Thoracic aorta (tissue), 2 donors: ENCODE results near the gene RND2. TPM values are rescaled to one million over a fixed set of nuclear protein-coding genes. Genes with fewer than 3 reads are reported as not detected.
"Not testable (repeated sequence)": the region's sequence is repeated elsewhere in the genome, so short reads cannot be mapped to it uniquely, and the experiment has no call there.

Source experiments
- ATAC-seq: fragments of 150-250 bp; one replicate; pipeline ENCODE4 v1.8.0; 2017; ENCODE audit warnings: low read depth; ENCODE audit not compliant: insufficient number of reproducible peaks, low FRiP score
- DNase-seq: peaks from one replicate; pipeline ENCODE4 v3.0.0-alpha.2; 2020; ENCODE audit warnings: low spot score
- H3K27ac ChIP-seq, 2 donors: fragments of 200-600 bp; sonication (generic); 1 replicate in 1 of 2; 2 replicates in 1 of 2; pipeline ENCODE4 v1.5.1; 2016; ENCODE audit warnings: mild to moderate bottlenecking in 2 of 2, moderate library complexity in 2 of 2
- H3K27me3 ChIP-seq: fragments of 200-600 bp; sonication (generic); replicated peaks from 2 replicates; pipeline ENCODE4 v1.6.0; 2016; ENCODE audit warnings: mild to moderate bottlenecking; ENCODE audit not compliant: insufficient read depth
- H3K36me3 ChIP-seq: fragments of 200-600 bp; sonication (generic); one replicate; pipeline ENCODE4 v1.5.1; 2016
- H3K4me1 ChIP-seq, 2 donors: fragments of 200-600 bp; sonication (generic); 1 replicate in 1 of 2; 2 replicates in 1 of 2; pipeline versions ENCODE4 v1.5.1 to v1.6.0; 2016; ENCODE audit warnings: low read depth in 2 of 2, mild to moderate bottlenecking in 1 of 2; ENCODE audit not compliant: control insufficient read depth in 1 of 2
- H3K4me3 ChIP-seq: fragments of 200-600 bp; sonication (generic); 2 replicates; pipeline ENCODE4 v1.5.1; 2016; ENCODE audit warnings: mild to moderate bottlenecking
- H3K9me3 ChIP-seq: fragments of 200-600 bp; sonication (generic); 2 replicates; pipeline ENCODE4 v1.5.1; 2016
- total RNA-seq, 2 donors: library from RNA; depleted of rRNA; stranded (reverse); fragments of >200 nt; gene quantifications; one replicate each; pipeline versions ENCODE4 v1.1.0 to v1.2.3, GENCODE V29; 2016
- TF ChIP-seq, protein P1 (sequence below): fragments of 200-600 bp; sonication (generic); IDR thresholded peaks from one replicate; pipeline ENCODE4 v1.5.1; 2019; ENCODE audit warnings: antibody characterized with exemption

RND2 gene
- total RNA-seq, 2 donors from 2014 or later, result 0.81 to 2.4 TPM

DNA sequence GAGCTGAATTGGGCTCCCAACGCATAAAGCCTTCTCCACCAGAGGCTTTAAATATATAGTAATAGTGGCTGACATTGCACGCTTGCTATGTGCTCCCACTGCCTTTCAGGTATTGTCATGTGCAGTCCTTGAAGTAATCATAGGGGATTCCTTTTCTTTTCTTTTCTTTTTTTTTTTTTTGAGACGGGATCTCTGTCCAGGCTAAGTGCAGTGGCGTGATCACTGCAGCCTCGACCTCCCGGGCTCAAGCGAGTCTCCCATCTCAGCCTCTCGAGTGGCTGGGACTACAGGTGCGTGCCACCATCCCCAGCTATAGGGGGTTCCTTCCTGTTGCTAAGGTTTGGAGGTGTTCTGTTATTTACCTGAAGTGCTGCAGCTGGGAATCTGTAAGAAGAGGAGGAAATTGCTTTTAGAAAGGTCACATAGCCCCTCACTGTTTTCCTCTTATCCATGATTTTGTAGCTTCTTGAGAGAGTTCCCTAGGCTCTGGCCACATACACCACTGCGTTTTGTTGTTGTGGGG lies 26.0 kb upstream of the RND2 start:
- no peak for DNase-seq
- H3K27ac ChIP-seq, result peak overlapping the region; percentile 91 to 94
- peaks cover 27% of the 10 kb centered on the region for H3K36me3 ChIP-seq
- H3K4me3 ChIP-seq, result peak overlapping the region; percentile 90
- ATAC-seq, result no peak
- H3K9me3 ChIP-seq, result no peaks in the 10 kb centered on the region
- no peaks in the 10 kb centered on the region for H3K27me3 ChIP-seq
- H3K4me1 ChIP-seq, result peaks cover 14 to 26% of the 10 kb centered on the region in 2 donors
- TF ChIP-seq, protein P1, sequence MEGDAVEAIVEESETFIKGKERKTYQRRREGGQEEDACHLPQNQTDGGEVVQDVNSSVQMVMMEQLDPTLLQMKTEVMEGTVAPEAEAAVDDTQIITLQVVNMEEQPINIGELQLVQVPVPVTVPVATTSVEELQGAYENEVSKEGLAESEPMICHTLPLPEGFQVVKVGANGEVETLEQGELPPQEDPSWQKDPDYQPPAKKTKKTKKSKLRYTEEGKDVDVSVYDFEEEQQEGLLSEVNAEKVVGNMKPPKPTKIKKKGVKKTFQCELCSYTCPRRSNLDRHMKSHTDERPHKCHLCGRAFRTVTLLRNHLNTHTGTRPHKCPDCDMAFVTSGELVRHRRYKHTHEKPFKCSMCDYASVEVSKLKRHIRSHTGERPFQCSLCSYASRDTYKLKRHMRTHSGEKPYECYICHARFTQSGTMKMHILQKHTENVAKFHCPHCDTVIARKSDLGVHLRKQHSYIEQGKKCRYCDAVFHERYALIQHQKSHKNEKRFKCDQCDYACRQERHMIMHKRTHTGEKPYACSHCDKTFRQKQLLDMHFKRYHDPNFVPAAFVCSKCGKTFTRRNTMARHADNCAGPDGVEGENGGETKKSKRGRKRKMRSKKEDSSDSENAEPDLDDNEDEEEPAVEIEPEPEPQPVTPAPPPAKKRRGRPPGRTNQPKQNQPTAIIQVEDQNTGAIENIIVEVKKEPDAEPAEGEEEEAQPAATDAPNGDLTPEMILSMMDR, result no peak

DNA sequence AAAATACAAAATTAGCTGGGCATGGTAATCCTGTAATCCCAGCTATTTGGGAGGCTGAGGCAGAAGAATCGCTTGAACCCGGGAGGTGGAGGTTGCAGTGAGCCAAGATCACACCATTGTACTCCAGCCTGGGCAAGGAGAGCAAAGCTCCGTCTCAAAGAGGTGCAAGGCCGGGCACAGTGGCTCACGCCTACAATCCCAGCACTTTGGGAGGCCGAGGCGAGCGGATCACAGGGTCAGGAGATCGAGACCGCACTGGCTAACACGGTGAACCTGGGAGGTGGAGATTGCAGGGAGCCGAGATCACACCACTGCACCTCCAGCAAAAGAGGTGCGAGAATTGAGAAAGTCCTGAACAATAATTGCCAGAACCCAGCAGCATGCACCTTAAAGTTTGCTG lies 24.1 kb upstream of the RND2 start:
- H3K9me3 ChIP-seq, H3K4me3 ChIP-seq, H3K27me3 ChIP-seq, H3K27ac ChIP-seq, DNase-seq, ATAC-seq: not testable (repeated sequence)
- peaks cover 14 to 26% of the 10 kb centered on the region in 2 donors for H3K4me1 ChIP-seq
- H3K36me3 ChIP-seq, result peaks cover 27% of the 10 kb centered on the region

DNA sequence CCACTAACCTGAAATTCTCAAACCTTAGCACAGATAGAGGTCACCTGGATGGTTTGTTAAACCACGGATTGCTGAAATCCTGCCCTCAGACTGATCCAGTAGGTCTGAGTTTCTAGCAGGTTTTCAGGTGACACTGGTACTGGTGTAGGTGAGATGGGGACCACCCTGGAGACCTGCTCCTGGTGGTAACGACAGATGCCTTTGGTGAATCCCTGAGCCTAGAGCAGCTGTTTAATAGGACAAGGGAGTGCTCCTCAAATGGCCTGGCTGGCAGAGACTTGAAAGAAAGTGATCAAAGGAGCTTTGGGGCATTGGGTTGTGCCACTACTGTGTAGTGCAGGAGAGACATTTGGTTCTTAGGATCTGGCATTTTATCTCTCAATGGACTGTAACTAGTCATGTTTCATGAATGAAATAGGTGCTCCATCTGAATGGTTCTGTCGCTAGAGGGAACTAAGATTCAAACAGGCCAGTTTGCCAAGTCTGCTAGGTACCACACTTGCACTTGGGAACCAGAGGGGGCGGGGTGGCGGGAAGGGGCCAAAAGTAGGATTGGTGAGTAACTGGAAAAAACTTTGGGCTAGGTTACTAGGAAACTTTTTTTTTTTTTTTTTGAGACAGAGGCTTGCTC lies 21.4 kb upstream of the RND2 start:
- DNase-seq (no peak), ATAC-seq (no peak)
- TF ChIP-seq, protein P1, result no peak
- Histone ChIP-seq H3K4me3 (no peak overlapping the region), H3K27ac (peak overlapping the region in 1 of 2 donors; percentile 23), H3K9me3 (no peaks in the 10 kb centered on the region), H3K27me3 (no peaks in the 10 kb centered on the region), H3K36me3 (peaks cover 27% of the 10 kb centered on the region), H3K4me1 (peaks cover 9 to 28% of the 10 kb centered on the region in 2 donors)

DNA sequence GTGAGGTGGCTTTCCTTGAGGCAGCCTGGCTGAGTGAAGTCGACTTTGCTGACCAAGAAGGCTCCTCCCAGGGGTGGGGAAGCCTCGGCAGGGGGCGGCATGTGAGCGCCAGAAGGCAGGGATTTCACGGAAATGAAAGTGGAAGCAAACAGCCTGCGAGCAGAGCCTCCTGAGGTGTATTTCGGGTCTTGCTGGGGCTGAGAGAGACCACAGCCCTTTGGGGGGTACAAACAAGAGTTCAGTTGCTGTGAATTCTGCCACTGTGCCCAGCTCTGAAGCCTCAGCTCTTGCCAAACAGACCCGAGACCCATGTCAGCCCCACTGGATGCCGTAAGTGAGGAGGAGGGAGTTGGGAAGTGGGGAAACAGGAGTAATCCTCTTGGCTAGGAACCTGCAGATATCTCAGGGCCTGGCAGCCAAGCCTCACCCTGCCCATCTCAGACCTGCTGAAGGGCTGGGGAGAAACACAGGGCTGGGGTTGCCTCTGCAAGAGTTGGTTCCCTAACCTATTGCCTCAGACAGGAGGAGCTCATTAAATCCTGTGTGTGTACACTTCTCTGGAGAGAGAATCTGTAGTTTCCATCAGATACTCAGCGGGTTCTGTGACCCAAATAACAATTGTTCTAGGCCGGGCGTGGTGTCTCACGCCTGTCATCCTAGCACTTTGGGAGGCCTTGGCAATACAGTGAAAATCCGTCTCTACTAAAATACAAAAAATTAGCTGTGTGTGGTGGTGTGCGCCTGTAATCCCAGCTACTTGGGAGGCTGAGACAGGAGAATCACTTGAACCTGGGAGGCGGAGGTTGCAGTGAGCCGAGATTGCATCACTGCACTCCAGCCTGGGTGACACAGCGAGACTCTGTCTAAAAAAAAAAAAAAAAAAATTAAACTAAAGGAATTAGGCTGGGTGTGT lies 18.1 kb upstream of the RND2 start, which contains the start of gene IFI35:
Gene IFI35 (plus strand): TSS at position 146 of the 913 bp plus-strand sequence. CDS start 164 bp downstream, at position 310.
- DNase-seq, result no peak
- TF ChIP-seq, protein P1, result peak; percentile 18
- peak within 1 kb of the TSS; percentile 93 for H3K4me3 ChIP-seq
- no peaks in the 10 kb centered on the region for H3K9me3 ChIP-seq
- no peaks in the 10 kb centered on the region for H3K27me3 ChIP-seq
- no peak for ATAC-seq
- peak within 1 kb of the TSS; percentile 85 to 89 for H3K27ac ChIP-seq
- peaks cover 11% of the 10 kb centered on the region for H3K36me3 ChIP-seq
- peaks cover 0 to 14% of the 10 kb centered on the region in 2 donors for H3K4me1 ChIP-seq

DNA sequence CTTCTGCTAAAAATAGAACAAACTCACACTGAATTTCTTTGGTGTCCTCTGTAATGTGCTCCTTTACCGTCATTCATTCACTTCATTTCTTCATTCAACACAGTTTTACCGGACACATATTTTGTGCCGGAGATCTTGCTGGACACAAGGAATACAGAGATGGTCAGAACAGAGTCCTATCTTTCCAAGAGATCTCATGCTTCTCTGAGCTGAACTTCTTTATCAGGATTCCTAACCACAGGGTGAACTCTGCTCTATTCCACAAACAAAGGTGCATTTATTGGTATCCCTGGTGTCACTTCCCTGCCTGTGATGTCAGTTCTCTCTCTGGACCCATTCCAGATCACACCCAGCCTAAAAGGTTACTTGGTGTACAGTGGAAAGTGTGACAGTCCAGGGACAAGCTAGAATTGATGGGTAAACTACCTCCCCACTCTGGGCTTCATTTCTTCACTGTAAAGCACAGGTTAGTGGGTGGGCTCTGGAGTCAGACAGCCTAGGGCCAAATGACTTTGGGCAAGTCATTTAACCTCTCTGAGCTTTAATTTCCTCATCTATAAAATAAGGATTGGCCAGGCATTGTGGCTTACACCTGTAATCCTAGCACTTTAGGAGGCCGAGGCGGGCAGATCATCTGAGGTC lies 14.2 kb upstream of the RND2 start:
- no peak for ATAC-seq
- H3K27ac ChIP-seq, result no peak overlapping the region

More for the DNA sequence above, 14.2 kb upstream of the RND2 start:
- Histone ChIP-seq H3K9me3 (no peaks in the 10 kb centered on the region), H3K4me3 (no peak overlapping the region), H3K27me3 (no peaks in the 10 kb centered on the region), H3K4me1 (peaks cover 0 to 9% of the 10 kb centered on the region in 2 donors), H3K36me3 (peaks cover 7% of the 10 kb centered on the region)
- DNase-seq, result no peak
- TF ChIP-seq, protein P1, result no peak
